ENCODE measurements around the gene PRR16. TPM values are rescaled to one million over a fixed set of nuclear protein-coding genes. Genes with fewer than 3 reads are reported as not detected.

PRR16 gene
- total RNA-seq, 1 experiment from 2014 or later = 5.0 TPM

- H4K20me1 ChIP-seq (ENCODE audit: insufficient read depth) = no peaks in the 10 kb centered on the region
- H3K27me3 ChIP-seq (ENCODE audit: insufficient read depth, low read depth) = no peaks in the 10 kb centered on the region
- H3K79me2 ChIP-seq (ENCODE audit: low read depth) = no peaks in the 10 kb centered on the region
- TF ChIP-seq CTCF (conservative IDR thresholded peaks at IDR 0.05) (no peak), EZH2 (IDR thresholded peaks at IDR 0.05; ENCODE audit: low read depth) (no peak)
- H3K4me3 ChIP-seq = no peak overlapping the region
- H3K4me2 ChIP-seq = no peak overlapping the region
- no TSS peak for BruUV-seq (replicated peaks)
- ChIA-PET POLR2A (ENCODE audit: unreplicated experiment) (interaction anchor here (0.6 kb wide), 1 partner anchor 232 kb away, joined by 3 read pairs; no protein-coding TSS in a partner anchor), CTCF (no interaction called here)
- H2AFZ ChIP-seq = peak overlapping the region; percentile 67; the same call in 1 of the 2 replicates
- H3K9me3 ChIP-seq (ENCODE audit: insufficient read depth, low read depth) = peaks cover 9% of the 10 kb centered on the region
- no peak overlapping the region for H3K27ac ChIP-seq
- no peaks in the 10 kb centered on the region for H3K36me3 ChIP-seq (ENCODE audit: low read depth)
- H3F3A ChIP-seq (ENCODE audit: insufficient read depth, low read depth) = no peaks in the 10 kb centered on the region
- no peaks in the 10 kb centered on the region for H3K9me2 ChIP-seq (ENCODE audit: insufficient read depth)
- intact Hi-C loops (cut with micrococcal nuclease; ENCODE audit: unreplicated experiment) = no loop called here
- H3K4me1 ChIP-seq (replicated peaks; ENCODE audit: insufficient read depth) = no peaks in the 10 kb centered on the region
- DNase-seq = no peak
These were observed 226.7 kb downstream of the PRR16 start for GRCh38 chr5:120690621-120691407.

- Histone ChIP-seq H3K9me2 (ENCODE audit: insufficient read depth) (no peaks in the 10 kb centered on the region), H3K27me3 (ENCODE audit: insufficient read depth, low read depth) (no peaks in the 10 kb centered on the region), H3K36me3 (ENCODE audit: low read depth) (no peaks in the 10 kb centered on the region), H3F3A (ENCODE audit: insufficient read depth, low read depth) (no peaks in the 10 kb centered on the region), H3K4me1 (replicated peaks; ENCODE audit: insufficient read depth) (no peaks in the 10 kb centered on the region), H3K9me3 (ENCODE audit: insufficient read depth, low read depth) (peaks cover 9% of the 10 kb centered on the region), H3K27ac (no peak overlapping the region), H2AFZ (0 out of 2 replicates have a peak overlapping the region, but pooled peaks have one; percentile 8), H3K4me3 (no peak overlapping the region), H3K79me2 (ENCODE audit: low read depth) (no peaks in the 10 kb centered on the region), H4K20me1 (ENCODE audit: insufficient read depth) (no peaks in the 10 kb centered on the region), H3K4me2 (no peak overlapping the region)
- DNase-seq = no peak
- intact Hi-C loops (cut with micrococcal nuclease; ENCODE audit: unreplicated experiment) = no loop called here
- no TSS peak for BruUV-seq (replicated peaks)
- POLR2A ChIA-PET (ENCODE audit: unreplicated experiment) = no interaction called here
- TF ChIP-seq EZH2 (IDR thresholded peaks at IDR 0.05; ENCODE audit: low read depth) (no peak), CTCF (conservative IDR thresholded peaks at IDR 0.05) (no peak)
- CTCF ChIA-PET = no interaction called here
These were observed 228.2 kb downstream of the PRR16 start for GRCh38 chr5:120692325-120692724.

- no peak overlapping the region for H3K27ac ChIP-seq
- peaks cover 5% of the 10 kb centered on the region; the same call in 1 of the 2 replicates for H3K9me3 ChIP-seq (ENCODE audit: insufficient read depth, low read depth)
- H2AFZ ChIP-seq = 0 out of 2 replicates have a peak overlapping the region, but pooled peaks have one; percentile 53
- no peaks in the 10 kb centered on the region for H3K36me3 ChIP-seq (ENCODE audit: low read depth)
- H3K4me2 ChIP-seq = no peak overlapping the region
- CTCF ChIA-PET = no interaction called here
- no peak overlapping the region for H3K4me3 ChIP-seq
- H3F3A ChIP-seq (ENCODE audit: insufficient read depth, low read depth) = no peaks in the 10 kb centered on the region
- H3K79me2 ChIP-seq (ENCODE audit: low read depth) = no peaks in the 10 kb centered on the region
- intact Hi-C loops (cut with micrococcal nuclease; ENCODE audit: unreplicated experiment) = no loop called here
- POLR2A ChIA-PET (ENCODE audit: unreplicated experiment) = no interaction called here
- DNase-seq = no peak
- TF ChIP-seq CTCF (conservative IDR thresholded peaks at IDR 0.05) (no peak), EZH2 (IDR thresholded peaks at IDR 0.05; ENCODE audit: low read depth) (no peak)
- no peaks in the 10 kb centered on the region for H3K9me2 ChIP-seq (ENCODE audit: insufficient read depth)
- H3K4me1 ChIP-seq (replicated peaks; ENCODE audit: insufficient read depth) = no peaks in the 10 kb centered on the region
- no peaks in the 10 kb centered on the region for H4K20me1 ChIP-seq (ENCODE audit: insufficient read depth)
- no peaks in the 10 kb centered on the region for H3K27me3 ChIP-seq (ENCODE audit: insufficient read depth, low read depth)
- BruUV-seq (replicated peaks) = no TSS peak
These were observed 231.3 kb downstream of the PRR16 start for GRCh38 chr5:120695368-120695880.
